22Rv1 (cell line): Measurements from ENCODE around the gene PTGES2.

Source experiments
- CTCF ChIP-seq: fragments of 450-650 bp; IDR thresholded peaks from 2 replicates; pipeline ENCODE4 v1.5.1; 2017; ENCODE audit warnings: mild to moderate bottlenecking
- ZFX ChIP-seq: fragments of 450-650 bp; IDR thresholded peaks from 2 replicates; pipeline ENCODE4 v1.6.1; 2017; ENCODE audit warnings: antibody characterized with exemption, borderline replicate concordance

DNA sequence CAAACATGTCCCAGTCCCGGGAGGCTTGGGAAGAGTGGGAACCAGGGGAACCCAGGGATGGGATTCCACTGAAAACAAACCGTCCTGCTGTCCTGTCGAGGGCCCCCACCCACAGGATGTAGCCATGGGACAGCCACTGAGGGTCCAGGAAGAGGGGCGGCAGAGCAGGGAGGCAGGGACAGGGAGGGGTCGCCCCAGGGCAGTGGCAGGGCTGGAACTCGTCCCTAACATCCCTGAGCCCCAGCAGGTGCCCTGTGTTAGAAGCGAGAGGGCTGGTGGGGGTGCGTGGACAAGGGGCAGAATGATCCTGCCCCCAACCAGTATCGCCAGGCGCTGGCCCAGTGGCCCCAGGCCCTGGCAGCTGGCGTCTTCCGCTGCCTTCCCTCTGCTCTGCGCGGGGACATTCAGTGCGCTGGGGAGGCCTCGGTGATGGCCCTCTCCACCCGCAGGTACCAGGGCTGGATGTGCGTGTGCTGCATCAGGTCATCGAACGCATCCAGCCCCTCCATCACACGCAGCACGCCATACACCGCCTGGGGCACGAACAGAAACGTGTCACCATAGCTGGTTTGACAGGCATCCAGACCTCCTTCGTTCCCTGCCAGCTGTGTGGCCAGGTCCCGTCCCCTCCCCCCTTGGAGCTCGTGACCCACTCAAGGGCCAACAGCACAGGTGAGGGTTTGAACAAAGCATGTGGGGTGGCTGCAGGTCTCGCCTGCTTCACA lies 6.6 kb downstream of the PTGES2 start:
- no peak for TF ChIP-seq CTCF
- TF ChIP-seq ZFX, result no peak
